ENCODE measurements around the gene METTL21C.
A peak's percentile ranks its signal among the peaks of the same experiment; 100 is the strongest.

Gene METTL21C

DNA sequence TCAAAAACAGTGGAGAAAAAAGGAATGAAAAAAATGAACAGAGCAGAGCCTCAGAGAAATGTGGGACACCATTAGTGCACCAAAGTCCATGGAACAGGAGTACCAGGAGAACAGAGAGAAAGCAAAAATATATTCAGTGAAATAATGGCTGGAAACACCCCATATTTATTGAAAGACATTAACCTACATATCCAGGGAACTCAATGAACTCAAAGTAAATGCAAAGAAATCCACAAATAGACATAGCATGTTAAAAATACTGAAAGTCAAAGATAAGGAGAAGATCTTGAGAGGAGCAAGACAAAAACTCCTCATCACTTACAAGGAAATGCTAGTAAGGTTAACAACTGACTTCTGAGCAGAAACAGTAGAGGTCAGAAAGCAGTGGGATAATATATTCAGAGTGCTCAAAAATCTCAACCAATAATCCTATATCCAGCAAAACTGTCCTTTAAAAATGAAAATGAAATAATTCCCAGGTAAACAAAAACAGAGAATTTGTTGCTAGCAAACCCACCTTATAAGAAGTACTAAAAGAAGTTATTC, 35.6 kb downstream of the METTL21C start:
- DNase-seq = no peak

DNA sequence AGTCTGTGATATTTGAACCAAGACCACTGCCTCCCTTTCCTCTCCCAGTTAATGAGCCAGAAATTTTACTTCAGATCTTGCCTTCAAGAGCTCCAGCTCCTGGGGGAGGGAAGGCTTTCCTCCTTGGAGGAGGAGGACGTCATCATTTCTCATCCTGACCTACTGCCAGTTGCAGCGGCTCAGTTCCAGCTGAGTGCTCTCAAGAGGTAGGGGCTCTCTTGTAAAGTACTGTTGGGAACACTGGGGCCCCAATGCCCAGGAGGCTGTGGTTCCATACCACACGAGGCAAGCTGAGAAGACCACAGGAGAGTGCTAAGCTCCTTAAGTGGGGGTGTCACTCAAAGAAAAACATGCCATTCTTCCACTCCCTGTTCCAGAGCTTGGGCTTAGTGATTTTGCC, 36.2 kb downstream of the METTL21C start:
- DNase-seq = peak; percentile 8

DNA sequence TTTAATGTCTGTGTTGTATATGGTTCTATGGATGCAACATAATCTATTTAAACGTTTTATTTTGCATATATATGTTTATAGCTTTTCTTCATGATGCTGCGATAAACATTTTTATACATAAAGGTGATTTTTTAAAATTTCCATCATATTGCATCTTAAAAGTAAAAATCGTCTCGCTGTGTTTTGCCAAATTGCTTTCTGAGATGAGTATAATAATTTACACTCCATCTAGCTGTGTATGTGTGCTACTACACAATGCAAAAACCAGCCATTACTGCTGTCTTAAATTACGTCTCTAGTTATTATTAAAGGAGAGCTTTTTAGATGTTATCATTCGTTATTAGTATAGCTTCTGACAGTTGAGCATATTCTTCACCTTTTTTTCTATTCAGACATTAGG, 37.2 kb downstream of the METTL21C start:
- no peak for DNase-seq

DNA sequence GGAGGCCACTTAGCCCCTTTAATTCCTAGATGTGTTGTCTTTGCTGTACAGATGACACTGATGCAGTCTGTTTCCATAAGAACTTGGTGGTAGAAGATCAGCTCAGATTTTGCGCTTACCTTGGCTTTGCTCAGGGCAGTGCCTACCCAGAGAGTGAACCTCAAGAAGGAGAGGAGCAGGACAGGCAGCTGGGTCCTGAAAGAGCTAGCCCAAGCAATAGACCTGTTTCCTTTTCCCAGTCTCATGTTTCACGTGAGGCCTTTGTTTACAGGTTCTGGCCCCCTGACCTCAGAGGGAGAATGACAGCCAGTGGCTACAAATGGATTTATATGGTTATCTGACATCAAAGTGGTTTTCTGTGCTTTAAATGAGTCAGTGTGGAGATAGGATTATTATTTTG, 40.1 kb downstream of the METTL21C start:
- no peak for DNase-seq

DNA sequence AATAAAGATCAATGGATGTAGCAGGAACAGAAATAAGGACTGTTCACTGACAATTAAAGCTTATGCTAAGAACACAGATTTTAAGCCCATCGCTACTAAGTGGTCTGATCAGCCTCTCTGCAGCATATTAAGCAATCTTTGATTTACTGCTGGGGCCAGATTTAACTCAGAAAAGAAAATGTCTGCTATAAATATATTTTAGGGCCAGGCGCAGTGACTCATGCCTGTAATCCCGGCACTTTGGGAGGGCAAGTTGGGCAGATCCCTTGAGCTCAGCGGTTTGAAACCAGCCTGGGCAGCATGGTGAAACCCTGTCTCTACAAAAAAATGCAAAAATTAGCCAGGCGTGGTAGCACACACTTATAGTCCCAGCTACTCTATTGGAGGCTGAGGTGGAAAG, 43.0 kb downstream of the METTL21C start:
- DNase-seq = peak; percentile 37

DNA sequence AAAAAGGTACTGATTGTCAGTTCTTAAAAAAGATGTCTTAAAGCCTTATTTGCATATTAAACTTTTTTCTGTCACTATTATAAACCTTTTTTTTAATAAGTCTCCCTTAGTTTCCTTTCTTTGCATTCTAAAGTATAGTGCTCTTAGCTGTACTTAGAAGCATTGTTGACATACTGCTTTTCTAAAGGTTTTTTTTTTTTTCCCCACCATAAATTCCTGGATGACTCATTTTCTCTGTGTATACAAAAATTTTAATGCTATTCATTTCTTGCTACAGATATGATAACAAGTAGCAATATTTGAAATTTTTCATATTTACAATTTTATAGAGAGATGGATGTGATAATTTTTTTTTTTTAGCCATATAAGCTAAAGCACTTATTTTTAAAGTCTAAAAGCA, 43.5 kb downstream of the METTL21C start:
- DNase-seq = peak; percentile 58

DNA sequence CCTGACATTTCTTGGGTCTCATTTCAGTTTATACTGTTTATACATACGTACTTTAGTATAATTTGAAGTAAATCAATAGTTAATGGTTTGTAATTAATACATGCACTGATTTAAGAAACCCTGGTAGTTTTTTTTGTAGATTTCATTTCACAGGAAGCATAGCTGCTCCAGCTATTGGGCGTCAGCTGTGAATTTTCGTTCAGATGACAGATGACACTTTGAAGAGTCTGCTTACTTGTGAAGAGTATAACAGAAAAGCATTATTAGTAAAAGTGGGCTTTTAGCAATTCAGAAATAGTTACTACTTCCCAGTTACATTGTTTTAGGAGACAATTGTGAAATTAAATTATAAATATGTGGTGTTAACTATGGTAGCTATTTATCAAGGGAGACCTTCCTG, 44.4 kb downstream of the METTL21C start:
- no peak for DNase-seq

DNA sequence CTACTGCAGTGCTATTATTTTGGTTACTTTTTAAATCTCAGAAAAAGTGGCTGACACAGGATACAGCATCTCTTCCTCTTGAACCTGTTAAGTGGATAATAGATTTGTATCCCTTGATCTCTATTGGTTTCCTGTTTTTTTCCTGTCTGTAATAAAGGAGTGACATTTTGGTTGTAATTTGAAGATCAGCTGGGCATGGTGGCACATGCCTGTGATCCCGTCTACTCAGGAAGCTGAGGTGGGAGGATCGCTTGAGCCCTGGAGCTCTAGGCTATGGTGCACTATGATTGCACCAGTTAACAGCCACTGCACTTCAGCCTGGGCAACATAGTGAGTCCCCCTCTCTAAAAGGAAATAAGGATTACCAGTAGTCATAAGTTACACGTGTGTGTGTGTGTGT, 46.8 kb downstream of the METTL21C start:
- no peak for DNase-seq

DNA sequence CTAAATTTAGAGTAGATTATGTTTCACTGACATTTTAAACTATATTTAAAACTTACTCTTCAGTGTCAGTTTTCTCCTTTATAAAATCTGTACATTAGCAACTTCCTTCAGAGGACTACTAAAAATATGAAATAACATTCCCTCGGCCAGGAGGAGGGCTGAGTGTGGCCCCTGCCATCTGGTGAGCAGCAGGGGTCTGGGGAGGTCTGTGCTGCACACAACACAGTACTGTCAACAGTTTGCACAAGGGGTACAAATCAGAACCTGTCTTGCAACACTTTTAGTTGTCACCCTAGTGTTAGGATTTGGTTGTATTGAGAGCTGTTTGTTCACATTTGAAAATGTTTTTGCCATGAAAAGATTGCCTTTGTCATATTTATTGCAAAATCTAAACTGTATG, 49.1 kb downstream of the METTL21C start:
- no peak for DNase-seq

DNA sequence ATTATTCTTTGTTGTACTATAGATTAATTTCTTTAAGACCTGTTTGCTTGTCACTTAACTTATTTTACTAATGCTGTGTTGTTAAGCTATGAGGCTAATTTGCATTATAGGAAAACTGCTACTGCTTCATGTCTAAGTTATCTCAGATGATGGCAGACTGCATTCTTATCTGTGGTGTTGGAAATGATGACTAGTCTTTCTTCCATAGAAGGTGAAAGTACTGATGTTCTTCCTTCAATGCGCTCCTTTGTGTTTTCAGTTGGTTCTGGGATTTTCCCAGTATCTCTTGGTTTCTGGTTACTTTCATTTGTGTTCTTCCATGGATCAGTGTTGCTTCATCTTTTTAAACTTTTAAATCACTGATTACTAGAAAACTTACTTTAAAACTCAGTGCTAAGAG, 51.2 kb downstream of the METTL21C start:
- no peak for DNase-seq

DNA sequence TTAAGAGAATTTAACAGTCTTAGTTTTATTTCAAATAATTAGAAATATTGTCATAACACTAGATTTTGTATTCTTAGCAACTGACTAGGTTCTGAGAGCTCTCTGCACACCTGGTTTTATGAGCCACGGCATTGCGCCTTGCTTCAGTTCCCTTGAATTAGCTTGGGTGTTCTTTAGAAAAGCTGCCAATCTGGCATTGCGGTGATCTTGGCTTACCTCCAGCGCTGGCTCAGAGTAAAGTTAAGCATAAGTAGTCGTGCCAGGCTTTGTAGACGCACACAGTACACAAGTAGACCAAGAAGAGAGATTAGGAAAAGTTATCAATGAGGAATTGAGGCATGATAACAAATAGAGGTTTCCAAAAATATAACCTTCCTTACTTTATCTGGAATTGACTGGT, 52.4 kb downstream of the METTL21C start:
- DNase-seq = no peak

DNA sequence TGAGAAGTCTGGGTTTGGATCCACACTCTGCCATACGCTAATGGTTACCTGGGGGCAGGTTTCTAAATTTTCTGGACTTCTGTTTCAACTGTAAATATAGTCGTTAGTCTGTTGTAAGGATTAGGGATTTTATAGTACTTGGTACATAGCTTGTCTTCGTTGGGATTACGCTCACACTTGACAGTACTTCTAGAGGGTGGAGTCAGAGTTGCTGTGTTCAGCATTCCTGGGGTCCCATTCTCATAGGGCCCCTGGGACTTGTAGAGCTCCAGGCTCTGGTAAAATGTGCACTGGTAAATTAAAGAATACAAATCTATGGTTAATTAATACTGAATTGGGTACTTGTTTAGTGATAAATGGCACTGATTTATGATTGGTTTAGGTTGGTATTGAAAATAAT, 52.8 kb downstream of the METTL21C start:
- DNase-seq = no peak

DNA sequence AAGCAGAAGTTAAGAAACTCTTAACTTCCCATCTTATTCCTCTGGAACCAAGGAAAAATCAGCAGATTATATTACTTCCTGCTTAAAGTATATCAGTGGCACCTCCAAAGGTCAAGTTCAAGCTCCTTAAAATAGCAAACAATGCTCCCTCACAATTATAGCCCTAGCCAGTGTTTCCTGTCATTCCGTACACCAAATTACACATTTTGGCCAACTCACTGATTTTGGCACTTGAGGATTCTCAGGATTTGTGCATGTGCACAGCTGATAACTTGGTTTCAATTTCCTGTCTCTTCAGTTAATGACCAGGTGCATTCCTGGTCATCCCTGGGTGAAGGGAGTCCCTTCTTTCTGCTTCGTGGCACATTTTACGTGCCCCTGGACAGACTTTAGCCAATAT, 56.1 kb downstream of the METTL21C start:
- DNase-seq = no peak

All from fibroblast of skin of scalp (primary cell).